ENCODE results near the gene SAA4. TPM values are rescaled to one million over a fixed set of nuclear protein-coding genes. Genes with fewer than 3 reads are reported as not detected.

Gene SAA4, protein sequence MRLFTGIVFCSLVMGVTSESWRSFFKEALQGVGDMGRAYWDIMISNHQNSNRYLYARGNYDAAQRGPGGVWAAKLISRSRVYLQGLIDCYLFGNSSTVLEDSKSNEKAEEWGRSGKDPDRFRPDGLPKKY
- not detected in 2 replicates for total RNA-seq

DNA sequence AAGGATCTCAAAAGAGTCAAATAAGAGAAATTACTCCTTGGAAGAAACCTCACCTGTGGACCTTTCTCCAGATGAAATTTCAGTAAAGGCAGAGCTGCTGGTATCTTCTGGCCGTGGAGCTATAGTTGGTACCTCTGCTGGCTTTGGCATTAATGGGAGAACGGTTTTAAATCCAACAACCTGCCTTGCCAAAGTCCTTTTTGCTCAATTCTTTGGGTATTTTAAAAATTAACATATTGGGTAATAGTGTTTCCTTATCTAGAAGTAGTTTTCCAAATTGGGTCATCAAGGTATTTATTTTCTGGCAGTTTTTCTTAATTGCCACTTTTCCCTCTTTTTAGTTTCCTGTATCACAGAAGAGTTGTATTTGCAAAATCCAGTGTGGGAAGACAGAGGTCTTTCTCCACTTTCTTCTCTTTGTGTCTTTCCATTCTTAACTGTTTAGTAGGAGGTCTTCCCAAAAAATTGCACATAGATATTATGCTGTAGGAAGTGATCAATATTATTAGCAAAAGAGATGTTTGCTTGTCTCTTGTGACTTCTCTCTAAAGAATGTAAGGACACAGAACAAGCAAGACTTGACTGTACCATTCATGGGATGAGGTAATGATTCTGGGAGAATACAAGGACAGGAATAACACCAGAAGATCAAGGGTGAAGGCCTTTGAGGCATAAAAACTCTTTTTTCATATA is at the start of gene SAA4:
Gene SAA4 (minus strand): TSS at position 139 of the 693 bp plus-strand sequence. CDS start 876 bp downstream, outside the sequence.

DNA sequence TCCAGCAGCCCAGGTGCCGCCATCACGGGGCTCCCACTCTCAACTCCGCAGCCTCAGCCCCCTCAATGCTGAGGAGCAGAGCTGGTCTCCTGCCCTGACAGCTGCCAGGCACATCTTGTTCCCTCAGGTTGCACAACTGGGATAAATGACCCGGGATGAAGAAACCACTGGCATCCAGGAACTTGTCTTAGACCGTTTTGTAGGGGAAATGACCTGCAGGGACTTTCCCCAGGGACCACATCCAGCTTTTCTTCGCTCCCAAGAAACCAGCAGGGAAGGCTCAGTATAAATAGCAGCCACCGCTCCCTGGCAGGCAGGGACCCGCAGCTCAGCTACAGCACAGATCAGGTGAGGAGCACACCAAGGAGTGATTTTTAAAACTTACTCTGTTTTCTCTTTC is 29.3 kb upstream of the SAA4 start, which contains the start of gene SAA1:
Gene SAA1 (plus strand): TSS at position 316 of the 400 bp plus-strand sequence. CDS start 624 bp downstream, outside the sequence.

DNA sequence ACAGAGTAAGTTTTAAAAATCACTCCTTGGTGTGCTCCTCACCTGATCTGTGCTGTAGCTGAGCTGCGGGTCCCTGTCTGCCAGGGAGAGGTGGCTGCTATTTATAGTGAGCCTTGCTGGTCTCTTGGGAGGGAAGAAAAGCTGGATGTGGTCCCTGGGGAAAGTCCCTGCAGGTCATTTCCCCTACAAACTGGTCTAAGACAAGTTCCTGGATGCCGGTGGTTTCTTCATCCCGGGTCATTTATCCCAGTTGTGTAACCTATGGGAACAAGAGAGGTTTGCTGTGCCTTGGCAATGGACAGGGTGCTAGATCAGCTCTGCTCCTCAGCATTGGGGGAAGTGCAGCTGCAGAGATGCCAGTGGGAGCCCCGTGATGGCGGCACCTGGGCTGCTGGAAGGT is 12.0 kb upstream of the SAA4 start, which contains the start of gene SAA2:
Gene SAA2 (minus strand): TSS at position 108 of the 400 bp plus-strand sequence. CDS start 657 bp downstream, outside the sequence.

Other genes starting within 250 kb of the SAA4 start
- gene SERGEF, start 223.8 kb downstream of the SAA4 start, total RNA-seq = 10.2 and 18.8 TPM in 2 replicates
- gene TPH1, start 190.5 kb downstream of the SAA4 start, total RNA-seq = under 0.01 TPM in 1 of 2 replicates, not detected in the other
- 15.3 and 16.2 TPM in 2 replicates for gene SAAL1, start 130.7 kb downstream of the SAA4 start, total RNA-seq
- 1.3 TPM in 1 of 2 replicates, not detected in the other for gene MRGPRX3, start 104.2 kb downstream of the SAA4 start, total RNA-seq
- gene MRGPRX4, start 64.0 kb downstream of the SAA4 start, total RNA-seq = 0.57 TPM in 1 of 2 replicates, not detected in the other
- gene SAA2, start 11.9 kb upstream of the SAA4 start, total RNA-seq = not detected in 2 replicates
- not detected in 2 replicates for gene SAA1, start 29.5 kb upstream of the SAA4 start, total RNA-seq
- gene HPS5, start 85.3 kb upstream of the SAA4 start, total RNA-seq = 17.8 and 34.0 TPM in 2 replicates
- gene GTF2H1, start 85.8 kb upstream of the SAA4 start, total RNA-seq = 27.8 and 56.1 TPM in 2 replicates
- gene LDHA, start 157.8 kb upstream of the SAA4 start, total RNA-seq = 267 and 294 TPM in 2 replicates
- gene LDHC, start 175.5 kb upstream of the SAA4 start, total RNA-seq = not detected in 2 replicates
- gene LDHAL6A, start 219.1 kb upstream of the SAA4 start, total RNA-seq = not detected in 2 replicates